Heart left ventricle (tissue), 16 donors: Measurements from ENCODE around the gene RNPEPL1. TPM values are rescaled to one million over a fixed set of nuclear protein-coding genes. Genes with fewer than 3 reads are reported as not detected.
A peak's percentile ranks its signal among the peaks of the same experiment; 100 is the strongest.

Source experiments
- ATAC-seq, 4 donors: fragments of 200-7000 bp; cut with Tn5 transposase; one replicate each; pipeline ENCODE4 v1.9.1; 2020 to 2022; ENCODE audit warnings: moderate library complexity in 4 of 4, mild to moderate bottlenecking in 3 of 4, moderate number of reproducible peaks in 1 of 4
- DNase-seq, 5 donors: peaks; one replicate each; pipeline ENCODE4 v3.0.0-alpha.2; 2020
- H3K27ac ChIP-seq, 12 donors: fragments of 200-600 bp; sonication (generic) in 4 of 12; one replicate each; pipeline versions ENCODE4 v1.5.0 to v1.8.0; 2016 to 2022; ENCODE audit warnings: mild to moderate bottlenecking in 2 of 12
- H3K27me3 ChIP-seq, 9 donors: fragments of 200-600 bp; sonication (generic) in 2 of 9; one replicate each; pipeline versions ENCODE4 v1.5.1 to v1.8.0; 2016 to 2022; ENCODE audit warnings: mild to moderate bottlenecking in 3 of 9
- H3K36me3 ChIP-seq, 9 donors: fragments of 200-600 bp; sonication (generic) in 2 of 9; one replicate each; pipeline versions ENCODE4 v1.5.0 to v1.8.0; 2018 to 2022; ENCODE audit warnings: mild to moderate bottlenecking in 2 of 9
- H3K4me1 ChIP-seq, 12 donors: fragments of 200-600 bp; sonication (generic) in 4 of 12; one replicate each; pipeline versions ENCODE4 v1.5.0 to v1.8.0; 2016 to 2022; ENCODE audit warnings: mild to moderate bottlenecking in 3 of 12
- H3K4me3 ChIP-seq, 12 donors: fragments of 200-600 bp; sonication (generic) in 4 of 12; one replicate each; pipeline versions ENCODE4 v1.5.0 to v1.8.0; 2017 to 2022; ENCODE audit warnings: mild to moderate bottlenecking in 9 of 12, moderate library complexity in 4 of 12
- H3K9me3 ChIP-seq, 12 donors: fragments of 200-600 bp; sonication (generic) in 4 of 12; one replicate each; pipeline versions ENCODE4 v1.5.0 to v1.8.0; 2016 to 2022; ENCODE audit warnings: mild to moderate bottlenecking in 1 of 12
- CTCF ChIP-seq, 12 donors: fragments of 200-600 bp; sonication (generic) in 4 of 12; IDR thresholded peaks; one replicate each; pipeline versions ENCODE4 v1.5.0 to v1.8.0; 2018 to 2022; ENCODE audit warnings: antibody characterized with exemption in 12 of 12, mild to moderate bottlenecking in 5 of 12
- POLR2A ChIP-seq, 2 donors: fragments of 450-650 bp; IDR thresholded peaks; one replicate each; pipeline ENCODE4 v1.6.1; 2017; ENCODE audit warnings: antibody characterized with exemption in 2 of 2, mild to moderate bottlenecking in 2 of 2, moderate library complexity in 2 of 2
- WGBS, 4 donors: extraction: QIAGEN DNeasy Blood & Tissue Kit in 2 of 4; methylation state at CpG; one replicate each; pipeline versions ENCODE4 v1.1.5 to v1.1.7; 2013 to 2018; 5-methylcytosine and 5-hydroxymethylcytosine counted together
- intact Hi-C, 10 donors: fragments of 100-400 bp; cut with DNase I; formaldehyde crosslinking; loops; one replicate each; pipeline versions ENCODE4 v1.11.1 to v1.14.2; 2022
- polyA plus RNA-seq, 2 donors: library from polyadenylated mRNA; stranded (reverse); fragments of 200-250 nt; gene quantifications; one replicate each; pipeline ENCODE4 v1.2.3, GENCODE V29; 2013
- total RNA-seq, 9 donors: library from RNA; depleted of rRNA in 2 of 9; stranded (reverse); fragments of >200 nt in 2 of 9; fragmentation: NEBNext Ultra II Directional in 3 of 9; extraction: Animal tissue kit (Norgen Biotek cat#: 25700) in 3 of 9; gene quantifications; one replicate each; pipeline versions ENCODE4 v1.1.0 to v1.2.4, GENCODE V29; 2016 to 2023
- donor health status: ischemic (EF 13 %, LVEDD 7.1; RV severe dilation, severe dysfunction).
- donor health status: healthy with polysubstance abuse.
- donor health status: DM: no; HTN: yes; CAD: no.
- donor health status: DM: no; HTN: no; CAD: no.
- donor health status: ischemic (EF 25% LVEDD 6.9; RV normal size, moderate dysfunction).
- donor health status: ischemic (EF 25% LVEDD 5.7; RV mildly dilated, moderate dysfunction).
- donor health status: healthy.
- donor health status: DM: yes; HTN: yes; CAD: no.
- donor health status: ischemic (EF 35%, LVEDD 5.7; RV mildly dilated, moderate dysfunction).
- donor health status: nonischemic (EF 11% LVEDD 7.7; RV severe dilation, severe dysfunction).
- donor health status: DM: yes; HTN: yes; CAD: no.
- donor health status: PGD.
- donor health status: ischemic (EF 29% LVEDD 5.4; RV normal size, mild dysfunction).
- donor health status: nonischemic (EF 23%, LVEDD 6.1; RV moderate dilation, normal function).

The RNPEPL1 gene
- total and polyA plus RNA-seq, 11 donors = 67.5 to 206 (median 91.0) TPM

DNA sequence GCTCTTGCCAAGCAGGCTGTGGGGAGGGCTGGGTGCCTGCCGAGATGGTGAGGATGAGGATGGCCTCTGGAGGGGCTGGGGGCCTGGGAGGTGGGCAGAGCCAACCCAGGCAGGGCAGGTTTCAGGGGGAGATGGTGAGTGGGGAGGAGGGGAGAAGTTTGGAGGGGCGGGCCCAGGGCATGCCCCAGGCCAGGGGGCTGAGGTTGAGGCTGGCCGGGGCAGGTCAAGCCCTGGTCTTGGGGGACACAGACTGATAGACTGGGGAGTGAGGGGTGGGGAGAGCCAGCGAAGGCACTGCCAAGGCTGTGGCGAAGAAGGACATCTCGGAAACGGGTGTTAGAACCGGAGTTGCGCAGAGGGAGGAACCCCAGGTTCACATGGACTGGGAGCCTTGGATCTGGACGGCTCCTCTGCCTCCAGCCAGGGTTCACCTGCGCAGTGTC, 30.9 kb downstream of the RNPEPL1 start:
- Histone ChIP-seq H3K9me3 (no peaks in the 10 kb centered on the region), H3K4me1 (peaks cover 0 to 35% (median 19%) of the 10 kb centered on the region in 12 donors), H3K36me3 (peaks cover 0 to 54% (median 18%) of the 10 kb centered on the region in 9 donors), H3K4me3 (no peak overlapping the region), H3K27ac (no peak overlapping the region), H3K27me3 (no peaks in the 10 kb centered on the region)
- DNase-seq = peak in 1 of 5 donors; percentile 16
- ATAC-seq = no peak
- 93 to 97% (median 95%) methylated on average over 11 of the region's 11 CpGs for WGBS, 4 donors
- TF ChIP-seq POLR2A (IDR thresholded peaks at IDR 0.05) (no peak), CTCF (IDR thresholded peaks at IDR 0.05) (no peak)
- intact Hi-C loops = loop anchor here in 1 of 10 donors (10.0 kb wide), 1 partner anchor 106 kb away; no protein-coding TSS in a partner anchor

DNA sequence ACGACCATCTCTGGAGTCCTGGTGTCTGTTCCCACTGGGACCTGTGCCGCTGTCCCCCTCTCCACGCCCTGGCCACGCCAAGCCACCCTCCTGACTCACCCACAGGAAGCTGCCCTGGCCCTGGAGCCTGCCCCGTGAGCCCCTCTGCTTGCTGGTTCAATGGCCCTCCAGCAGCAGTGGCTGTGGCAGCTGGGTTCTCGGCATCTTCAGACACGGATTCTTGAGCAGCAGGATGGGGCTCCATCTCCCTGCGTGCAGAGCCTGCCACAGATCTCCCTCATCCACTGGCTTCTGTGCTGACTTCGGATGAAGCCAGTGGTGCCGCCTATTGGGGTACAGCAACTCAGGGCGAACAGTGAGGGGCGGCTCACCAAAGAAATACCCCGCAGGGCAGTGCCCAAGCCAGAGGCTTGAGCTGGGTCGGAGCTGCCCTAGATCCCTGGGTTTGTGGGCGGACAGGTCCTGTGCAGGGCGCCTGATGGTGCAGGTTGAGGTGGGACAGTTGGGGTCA, 32.2 kb downstream of the RNPEPL1 start:
- Histone ChIP-seq H3K4me3 (no peak overlapping the region), H3K27ac (no peak overlapping the region), H3K4me1 (peaks cover 0 to 28% (median 12%) of the 10 kb centered on the region in 12 donors), H3K9me3 (no peaks in the 10 kb centered on the region), H3K27me3 (no peaks in the 10 kb centered on the region), H3K36me3 (peaks cover 0 to 48% (median 18%) of the 10 kb centered on the region in 9 donors)
- no peak for TF ChIP-seq CTCF (IDR thresholded peaks at IDR 0.05)
- TF ChIP-seq POLR2A (IDR thresholded peaks at IDR 0.05) = no peak
- intact Hi-C loops = no loop called here
- ATAC-seq (no peak), DNase-seq (peak in 1 of 5 donors; percentile 9)
- 92 to 96% (median 94%) methylated on average over 11 to 16 of the region's 16 CpGs for WGBS, 4 donors

- Histone ChIP-seq H3K4me3 (no peak overlapping the region), H3K9me3 (no peaks in the 10 kb centered on the region), H3K4me1 (peaks cover 0 to 20% (median 6%) of the 10 kb centered on the region in 12 donors), H3K27me3 (no peaks in the 10 kb centered on the region), H3K27ac (no peak overlapping the region), H3K36me3 (peaks cover 0 to 45% (median 18%) of the 10 kb centered on the region in 9 donors)
- intact Hi-C loops = no loop called here
- no peak for ATAC-seq
- 77 to 90% (median 84%) methylated on average over 14 to 20 of the region's 20 CpGs for WGBS, 4 donors
- TF ChIP-seq POLR2A (IDR thresholded peaks at IDR 0.05) (no peak), CTCF (IDR thresholded peaks at IDR 0.05) (no peak)
- DNase-seq = peak in 1 of 5 donors; percentile 11
Observed at GRCh38 chr2:240601061-240601830, 33.0 kb downstream of the RNPEPL1 start.

GRCh38 chr2:240601831-240602160, 33.5 kb downstream of the RNPEPL1 start:
- TF ChIP-seq CTCF (IDR thresholded peaks at IDR 0.05) (no peak), POLR2A (IDR thresholded peaks at IDR 0.05) (no peak)
- Histone ChIP-seq H3K27ac (no peak overlapping the region), H3K4me1 (peaks cover 0 to 18% (median 6%) of the 10 kb centered on the region in 12 donors), H3K36me3 (peaks cover 0 to 41% (median 18%) of the 10 kb centered on the region in 9 donors), H3K27me3 (no peaks in the 10 kb centered on the region), H3K4me3 (no peak overlapping the region), H3K9me3 (no peaks in the 10 kb centered on the region)
- intact Hi-C loops = no loop called here
- ATAC-seq (no peak), DNase-seq (peak in 1 of 5 donors; percentile 13)
- 91 to 97% (median 94%) methylated on average over 5 to 11 of the region's 11 CpGs for WGBS, 4 donors
